Natural killer cell (primary cell): ENCODE results near the gene GPATCH2L. TPM values are rescaled to one million over a fixed set of nuclear protein-coding genes. Genes with fewer than 3 reads are reported as not detected.

Source experiments
- ATAC-seq, 3 donors: fragments of 150-1000 bp in 2 of 3; fragments of 200-7000 bp in 1 of 3; cut with Tn5 transposase; 1 replicate in 1 of 3; 2 replicates in 2 of 3; pipeline ENCODE4 v1.10.0; 2021; ENCODE audit warnings: mild to moderate bottlenecking in 2 of 3, moderate library complexity in 2 of 3
- DNase-seq, 2 donors: peaks; one replicate each; pipeline versions ENCODE4 v3.0.0 to v3.0.0-alpha.2; 2013 to 2021; ENCODE audit warnings: mixed read lengths in 1 of 2
- H3K27ac ChIP-seq: one replicate; pipeline ENCODE4 v1.5.1; 2013; ENCODE audit warnings: mild to moderate bottlenecking, low read length
- H3K27me3 ChIP-seq: one replicate; pipeline ENCODE4 v1.6.1; 2013; ENCODE audit warnings: low read length; ENCODE audit not compliant: control insufficient read depth, insufficient read depth
- H3K36me3 ChIP-seq: one replicate; pipeline ENCODE4 v1.6.1; 2013; ENCODE audit warnings: low read length; ENCODE audit not compliant: control insufficient read depth, insufficient read depth
- H3K4me1 ChIP-seq: one replicate; pipeline ENCODE4 v1.6.1; 2013; ENCODE audit warnings: low read length; ENCODE audit not compliant: control insufficient read depth, insufficient read depth
- H3K4me3 ChIP-seq: one replicate; pipeline ENCODE4 v1.5.1; 2013; ENCODE audit warnings: low read length
- H3K9me3 ChIP-seq: one replicate; pipeline ENCODE4 v1.6.1; 2013; ENCODE audit warnings: low read length; ENCODE audit not compliant: control insufficient read depth, insufficient read depth
- H3K27ac Mint-ChIP-seq, 2 donors: one replicate each; pipeline ENCODE4 v1.8.0; 2022; ENCODE audit warnings: mild to moderate bottlenecking in 2 of 2, mixed read lengths in 2 of 2, moderate library complexity in 1 of 2
- H3K27me3 Mint-ChIP-seq, 2 donors: one replicate each; pipeline ENCODE4 v1.8.0; 2022; ENCODE audit warnings: low read depth in 2 of 2, mixed read lengths in 2 of 2
- H3K36me3 Mint-ChIP-seq: one replicate; pipeline ENCODE4 v1.8.0; 2022; ENCODE audit warnings: mixed read lengths
- H3K4me1 Mint-ChIP-seq, 2 donors: one replicate each; pipeline ENCODE4 v1.8.0; 2022; ENCODE audit warnings: mixed read lengths in 2 of 2
- H3K4me3 Mint-ChIP-seq: one replicate; pipeline ENCODE4 v1.8.0; 2022; ENCODE audit warnings: mild to moderate bottlenecking, moderate library complexity, mixed read lengths
- H3K9me3 Mint-ChIP-seq, 2 donors: one replicate each; pipeline ENCODE4 v1.8.0; 2022; ENCODE audit warnings: mixed read lengths in 2 of 2
- CTCF ChIP-seq: fragments of 200-600 bp; IDR thresholded peaks from one replicate; pipeline ENCODE4 v1.8.0; 2022; ENCODE audit warnings: antibody characterized with exemption
- WGBS: methylation state at CpG from one replicate; pipeline ENCODE4 v1.1.7; 2013; ENCODE audit warnings: missing lambda C conversion rate; ENCODE audit not compliant: insufficient coverage; 5-methylcytosine and 5-hydroxymethylcytosine counted together
- intact Hi-C: fragments of 100-400 bp; cut with micrococcal nuclease; formaldehyde crosslinking; loops from one replicate; pipeline ENCODE4 v1.14.2; 2022
- total RNA-seq, 4 donors: library from RNA; stranded (reverse); fragments of 120-200 nt in 1 of 4; gene quantifications; one replicate each; pipeline versions ENCODE4 v1.2.3 to v1.2.4, GENCODE V29; 2013 to 2022

GPATCH2L gene
- total RNA-seq, 3 donors from 2014 or later (not counting 1 experiment from before 2014, with no cell fraction given): 69.1 to 111 (median 90.4) TPM

GRCh38 chr14:76169776-76170175, 18.1 kb downstream of the GPATCH2L start:
- intact Hi-C loops: no loop called here
- DNase-seq (no peak), ATAC-seq (no peak)
- H3K27me3 ChIP-seq: no peaks in the 10 kb centered on the region
- H3K4me3 ChIP-seq: no peak overlapping the region
- TF ChIP-seq CTCF: no peak
- peaks cover 6% of the 10 kb centered on the region for H3K36me3 Mint-ChIP-seq
- peaks cover 52% of the 10 kb centered on the region for H3K36me3 ChIP-seq
- no peak overlapping the region for H3K4me3 Mint-ChIP-seq
- WGBS: 98% methylated on average over 3 of the region's 3 CpGs
- peaks cover 19 to 23% of the 10 kb centered on the region in 2 donors for H3K4me1 Mint-ChIP-seq
- H3K27ac Mint-ChIP-seq: no peak overlapping the region
- H3K27ac ChIP-seq: no peak overlapping the region
- no peaks in the 10 kb centered on the region for H3K9me3 ChIP-seq
- H3K9me3 Mint-ChIP-seq: no peaks in the 10 kb centered on the region
- H3K4me1 ChIP-seq: no peaks in the 10 kb centered on the region
- H3K27me3 Mint-ChIP-seq: no peaks in the 10 kb centered on the region

- Histone ChIP-seq H3K27ac (no peak overlapping the region), H3K9me3 (no peaks in the 10 kb centered on the region), H3K4me1 (no peaks in the 10 kb centered on the region), H3K36me3 (peaks cover 48% of the 10 kb centered on the region), H3K4me3 (no peak overlapping the region), H3K27me3 (no peaks in the 10 kb centered on the region)
- WGBS: 0% methylated on average over 1 of the region's 2 CpGs
- Mint-ChIP-seq H3K36me3 (peaks cover 9% of the 10 kb centered on the region), H3K9me3 (no peaks in the 10 kb centered on the region), H3K27ac (no peak overlapping the region), H3K4me1 (peaks cover 10 to 11% of the 10 kb centered on the region in 2 donors), H3K4me3 (no peak overlapping the region), H3K27me3 (no peaks in the 10 kb centered on the region)
- TF ChIP-seq CTCF: no peak
- intact Hi-C loops: no loop called here
- ATAC-seq: no peak
- no peak for DNase-seq
Observed at GRCh38 chr14:76174982-76175381, 23.3 kb downstream of the GPATCH2L start.

- no peak for ATAC-seq
- H3K9me3 ChIP-seq: no peaks in the 10 kb centered on the region
- Mint-ChIP-seq H3K27me3 (no peaks in the 10 kb centered on the region), H3K27ac (no peak overlapping the region), H3K36me3 (peaks cover 9% of the 10 kb centered on the region), H3K4me1 (peaks cover 5% of the 10 kb centered on the region in 2 donors), H3K4me3 (no peak overlapping the region), H3K9me3 (no peaks in the 10 kb centered on the region)
- no peak overlapping the region for H3K27ac ChIP-seq
- H3K4me1 ChIP-seq: no peaks in the 10 kb centered on the region
- intact Hi-C loops: no loop called here
- no peaks in the 10 kb centered on the region for H3K27me3 ChIP-seq
- TF ChIP-seq CTCF: no peak
- no peak overlapping the region for H3K4me3 ChIP-seq
- DNase-seq: no peak
- H3K36me3 ChIP-seq: peaks cover 55% of the 10 kb centered on the region
- no CpG with 5 or more reads among the region's 3 CpGs for WGBS
Observed at GRCh38 chr14:76175942-76176341, 24.2 kb downstream of the GPATCH2L start.

- Histone ChIP-seq H3K36me3 (peaks cover 53% of the 10 kb centered on the region), H3K4me3 (no peak overlapping the region), H3K4me1 (no peaks in the 10 kb centered on the region), H3K27me3 (no peaks in the 10 kb centered on the region), H3K27ac (no peak overlapping the region), H3K9me3 (no peaks in the 10 kb centered on the region)
- no peaks in the 10 kb centered on the region for H3K27me3 Mint-ChIP-seq
- intact Hi-C loops: no loop called here
- no peak for ATAC-seq
- peak in 1 of 2 donors; percentile 19 for DNase-seq
- peaks cover 16 to 20% of the 10 kb centered on the region in 2 donors for H3K4me1 Mint-ChIP-seq
- WGBS: no CpG with 5 or more reads among the region's 1 CpG
- peak; percentile 28 for TF ChIP-seq CTCF
- no peak overlapping the region for H3K4me3 Mint-ChIP-seq
- H3K36me3 Mint-ChIP-seq: peaks cover 25% of the 10 kb centered on the region
- no peak overlapping the region for H3K27ac Mint-ChIP-seq
- no peaks in the 10 kb centered on the region for H3K9me3 Mint-ChIP-seq
Observed at GRCh38 chr14:76181546-76181945, 29.8 kb downstream of the GPATCH2L start.
